ENCODE measurements around the gene CSAD. TPM values are rescaled to one million over a fixed set of nuclear protein-coding genes. Genes with fewer than 3 reads are reported as not detected.

The CSAD gene
- total RNA-seq, 1 experiment from 2014 or later, result 32.3 TPM

DNA sequence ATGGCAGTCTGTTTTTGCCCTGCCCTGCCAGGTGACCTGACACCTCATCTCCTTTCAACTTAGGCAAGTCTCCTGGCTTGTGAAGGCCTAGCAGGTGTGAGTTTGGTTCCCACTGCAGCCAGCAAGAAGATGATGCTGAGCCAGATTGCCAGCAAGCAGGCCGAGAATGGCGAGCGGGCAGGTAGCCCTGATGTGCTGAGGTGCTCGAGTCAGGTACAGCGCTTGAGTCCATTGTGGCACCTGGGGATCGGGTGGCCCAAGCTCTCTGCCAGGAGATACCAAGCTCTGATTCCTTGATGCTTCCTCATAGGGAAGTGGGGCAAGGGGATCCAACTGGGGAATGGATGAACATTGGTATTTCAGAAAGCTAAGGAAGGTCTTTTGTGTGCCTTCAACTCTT is 4.1 kb upstream of the CSAD start:
- no peak overlapping the region for H3K4me3 ChIP-seq (ENCODE audit: low read depth, low read length, poor library complexity, severe bottlenecking)
- no peaks in the 10 kb centered on the region for H3K27me3 ChIP-seq (replicated peaks; ENCODE audit: insufficient read depth, low read depth, low read length, poor library complexity)
- peaks cover 24% of the 10 kb centered on the region for H3K4me1 ChIP-seq (ENCODE audit: insufficient read depth, low read length, poor library complexity, severe bottlenecking)
- DNase-seq (ENCODE audit: low spot score), result no peak
- no peak overlapping the region for H3K27ac ChIP-seq (ENCODE audit: low read depth, low read length, poor library complexity, severe bottlenecking)
- peaks cover 66% of the 10 kb centered on the region for H3K36me3 ChIP-seq (ENCODE audit: insufficient read depth, low read length, poor library complexity, severe bottlenecking)
- BruUV-seq (replicated peaks), result no TSS peak
- H3K9me3 ChIP-seq (ENCODE audit: low read depth, low read length, poor library complexity, severe bottlenecking), result no peaks in the 10 kb centered on the region
- ChIA-PET CTCF (no interaction called here), POLR2A (ENCODE audit: low non-redundant PET) (no interaction called here)
- intact Hi-C loops (cut with micrococcal nuclease; ENCODE audit: unreplicated experiment), result loop anchor here (5.0 kb wide), 1 partner anchor 118 kb away; no protein-coding TSS in a partner anchor
- TF ChIP-seq, protein P1, sequence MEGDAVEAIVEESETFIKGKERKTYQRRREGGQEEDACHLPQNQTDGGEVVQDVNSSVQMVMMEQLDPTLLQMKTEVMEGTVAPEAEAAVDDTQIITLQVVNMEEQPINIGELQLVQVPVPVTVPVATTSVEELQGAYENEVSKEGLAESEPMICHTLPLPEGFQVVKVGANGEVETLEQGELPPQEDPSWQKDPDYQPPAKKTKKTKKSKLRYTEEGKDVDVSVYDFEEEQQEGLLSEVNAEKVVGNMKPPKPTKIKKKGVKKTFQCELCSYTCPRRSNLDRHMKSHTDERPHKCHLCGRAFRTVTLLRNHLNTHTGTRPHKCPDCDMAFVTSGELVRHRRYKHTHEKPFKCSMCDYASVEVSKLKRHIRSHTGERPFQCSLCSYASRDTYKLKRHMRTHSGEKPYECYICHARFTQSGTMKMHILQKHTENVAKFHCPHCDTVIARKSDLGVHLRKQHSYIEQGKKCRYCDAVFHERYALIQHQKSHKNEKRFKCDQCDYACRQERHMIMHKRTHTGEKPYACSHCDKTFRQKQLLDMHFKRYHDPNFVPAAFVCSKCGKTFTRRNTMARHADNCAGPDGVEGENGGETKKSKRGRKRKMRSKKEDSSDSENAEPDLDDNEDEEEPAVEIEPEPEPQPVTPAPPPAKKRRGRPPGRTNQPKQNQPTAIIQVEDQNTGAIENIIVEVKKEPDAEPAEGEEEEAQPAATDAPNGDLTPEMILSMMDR (conservative IDR thresholded peaks at IDR 0.05; ENCODE audit: low read depth, low read length), result no peak
- TF ChIP-seq EZH2 (IDR thresholded peaks at IDR 0.05; ENCODE audit: borderline replicate concordance, low read depth, low read length, poor library complexity, severe bottlenecking), result no peak

DNA sequence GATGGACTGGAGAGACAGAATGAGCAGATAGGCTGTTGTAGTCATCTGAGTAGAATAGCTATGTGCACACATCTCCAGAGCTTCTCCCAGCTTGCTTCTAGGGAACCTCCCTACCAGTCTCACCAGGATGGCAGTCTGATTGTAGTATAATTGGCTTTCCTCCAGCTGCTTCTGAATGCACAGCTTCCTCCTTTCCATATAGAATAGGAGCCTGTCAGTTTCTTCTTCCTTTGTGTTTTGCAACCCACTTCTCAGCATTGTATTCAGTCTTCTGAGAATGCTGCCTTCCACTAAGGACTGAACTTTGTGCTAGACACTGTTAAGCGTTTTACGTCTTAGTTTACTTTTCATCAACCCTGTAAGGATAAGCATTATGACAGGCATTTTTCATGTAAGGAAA is 2.2 kb upstream of the CSAD start:
- Histone ChIP-seq H3K27me3 (replicated peaks; ENCODE audit: insufficient read depth, low read depth, low read length, poor library complexity) (no peaks in the 10 kb centered on the region), H3K9me3 (ENCODE audit: low read depth, low read length, poor library complexity, severe bottlenecking) (no peaks in the 10 kb centered on the region), H3K4me1 (ENCODE audit: insufficient read depth, low read length, poor library complexity, severe bottlenecking) (peaks cover 24% of the 10 kb centered on the region), H3K4me3 (ENCODE audit: low read depth, low read length, poor library complexity, severe bottlenecking) (no peak overlapping the region), H3K36me3 (ENCODE audit: insufficient read depth, low read length, poor library complexity, severe bottlenecking) (peaks cover 56% of the 10 kb centered on the region), H3K27ac (ENCODE audit: low read depth, low read length, poor library complexity, severe bottlenecking) (peak overlapping the region; percentile 3)
- CTCF ChIA-PET, result interaction anchor here (0.9 to 1.0 kb wide), 2 partner anchors 24 to 117 kb away, joined by 3 to 4 read pairs; no protein-coding TSS in a partner anchor
- no TSS peak for BruUV-seq (replicated peaks)
- peak; percentile 71 for DNase-seq (ENCODE audit: low spot score)
- TF ChIP-seq, protein P1 (conservative IDR thresholded peaks at IDR 0.05; ENCODE audit: low read depth, low read length), result no peak
- intact Hi-C loops (cut with micrococcal nuclease; ENCODE audit: unreplicated experiment), result loop anchor here (5.0 kb wide), 1 partner anchor 116 kb away; no protein-coding TSS in a partner anchor
- POLR2A ChIA-PET (ENCODE audit: low non-redundant PET), result no interaction called here

DNA sequence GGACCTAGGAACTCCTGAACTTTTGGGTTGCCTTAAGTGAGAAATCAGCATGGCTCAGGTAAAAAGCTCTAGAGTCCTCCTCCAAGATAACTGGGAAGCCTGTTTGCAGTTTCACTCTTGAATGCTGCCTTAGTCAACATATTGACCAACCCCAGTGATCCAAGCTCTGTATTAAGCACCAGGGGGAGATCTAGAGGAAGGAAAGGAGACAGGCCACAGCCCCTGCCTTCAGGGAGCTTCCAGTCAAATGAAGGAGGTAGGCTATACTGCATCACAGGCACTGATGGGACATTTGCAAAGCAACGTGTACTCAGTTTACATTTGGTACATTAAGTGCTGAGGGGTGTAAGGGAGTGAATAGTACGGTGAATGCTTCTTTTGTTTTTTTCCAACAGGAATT is 1.2 kb upstream of the CSAD start:
- ChIA-PET POLR2A (ENCODE audit: low non-redundant PET) (no interaction called here), CTCF (interaction anchor here (1.1 to 1.4 kb wide), 2 partner anchors 32 to 139 kb away, joined by 4 to 5 read pairs; partner anchors contain the start of gene AAAS)
- BruUV-seq (replicated peaks), result no TSS peak
- Histone ChIP-seq H3K27ac (ENCODE audit: low read depth, low read length, poor library complexity, severe bottlenecking) (peak overlapping the region; percentile 93), H3K27me3 (replicated peaks; ENCODE audit: insufficient read depth, low read depth, low read length, poor library complexity) (no peaks in the 10 kb centered on the region), H3K9me3 (ENCODE audit: low read depth, low read length, poor library complexity, severe bottlenecking) (no peaks in the 10 kb centered on the region), H3K36me3 (ENCODE audit: insufficient read depth, low read length, poor library complexity, severe bottlenecking) (peaks cover 52% of the 10 kb centered on the region), H3K4me1 (ENCODE audit: insufficient read depth, low read length, poor library complexity, severe bottlenecking) (peaks cover 24% of the 10 kb centered on the region), H3K4me3 (ENCODE audit: low read depth, low read length, poor library complexity, severe bottlenecking) (peak overlapping the region; percentile 68)
- no peak for TF ChIP-seq EZH2 (IDR thresholded peaks at IDR 0.05; ENCODE audit: borderline replicate concordance, low read depth, low read length, poor library complexity, severe bottlenecking)
- TF ChIP-seq, protein P1 (conservative IDR thresholded peaks at IDR 0.05; ENCODE audit: low read depth, low read length), result no peak
- intact Hi-C loops (cut with micrococcal nuclease; ENCODE audit: unreplicated experiment), result loop anchor here (5.0 kb wide), 1 partner anchor 115 kb away; no protein-coding TSS in a partner anchor
- DNase-seq (ENCODE audit: low spot score), result no peak
